NK-92 treated with Interleukin-12 subunit alpha and Interleukin-12 subunit beta, amount 100 ng/mL, for 24 hours (cell line): ENCODE measurements around the gene TMEM121.
"Not testable (repeated sequence)": the region's sequence is repeated elsewhere in the genome, so short reads cannot be mapped to it uniquely, and the experiment has no call there.

Source experiments
- DNase-seq: peaks from one replicate; lab custom pipeline; 2025; lab: John Stamatoyannopoulos, UW

Gene TMEM121

DNA sequence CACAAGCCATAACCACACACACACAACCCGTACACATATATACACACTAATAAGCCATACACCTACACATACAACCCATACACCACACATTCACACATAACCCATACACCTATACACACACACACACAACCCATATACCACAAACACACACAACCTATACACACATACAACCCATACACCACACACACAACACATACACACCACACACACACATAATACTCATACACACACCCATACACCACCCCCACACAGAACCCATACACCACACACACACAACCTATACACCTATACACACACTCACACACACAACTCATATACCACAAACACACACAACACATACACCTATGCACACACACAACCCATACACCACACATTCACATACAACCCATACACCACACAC is 44.1 kb downstream of the TMEM121 start:
- DNase-seq: no peak

DNA sequence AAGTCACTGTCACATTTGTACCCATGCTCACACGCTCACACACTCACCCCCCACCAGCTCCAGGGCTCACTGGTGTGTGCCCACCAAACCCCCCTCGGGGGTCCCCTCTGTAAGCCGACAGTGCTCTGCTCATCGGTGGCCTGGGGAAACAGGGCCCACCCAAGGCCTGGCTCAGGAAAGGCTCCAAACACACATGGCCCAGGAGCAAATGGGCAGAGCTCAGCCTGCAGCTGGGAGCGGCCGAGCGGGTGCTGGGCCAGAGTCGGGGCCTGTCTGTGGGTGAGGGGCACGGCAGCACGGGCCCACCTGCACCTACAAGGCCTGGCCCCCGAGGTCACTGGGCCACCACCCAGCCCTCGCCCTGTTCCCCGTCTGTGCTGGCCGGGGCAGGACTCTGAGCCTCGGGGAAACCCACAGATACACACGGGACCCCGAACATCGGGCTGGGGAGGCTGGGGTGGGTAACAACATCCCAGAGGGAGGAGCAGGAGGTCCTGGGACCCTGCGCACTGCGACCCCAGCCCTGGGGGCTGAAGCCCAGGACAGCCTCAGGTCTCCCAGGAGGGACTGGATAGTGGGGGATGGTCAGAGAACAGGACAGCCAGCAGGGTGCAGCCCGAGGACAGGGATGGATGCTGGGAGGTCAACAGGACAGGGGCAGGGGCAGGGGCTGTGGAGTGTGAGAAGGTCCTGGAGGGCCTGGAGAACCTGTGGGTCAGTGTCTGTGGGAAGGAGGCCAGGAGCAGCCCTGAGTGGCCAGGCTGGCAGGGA is 45.0 kb downstream of the TMEM121 start:
- not testable (repeated sequence) for DNase-seq

DNA sequence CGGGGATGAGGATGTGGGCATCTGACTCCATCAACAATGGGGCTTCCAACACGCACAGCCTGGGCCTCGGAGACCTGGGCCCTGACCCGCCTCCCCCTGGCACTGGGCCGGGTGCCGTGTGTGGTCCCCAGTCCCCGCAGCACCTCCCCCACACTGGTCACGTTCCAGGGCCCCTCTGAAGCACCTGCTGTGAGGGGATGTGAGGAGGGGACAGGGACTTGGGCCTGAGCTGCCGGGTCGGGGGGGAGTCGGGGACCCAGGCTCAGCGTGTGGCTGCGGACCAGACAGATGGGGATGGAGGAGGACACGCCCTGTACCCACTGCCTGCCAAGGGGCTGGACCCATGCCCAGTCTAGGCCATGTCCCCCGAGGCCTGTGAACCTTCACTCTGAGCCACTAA is 45.7 kb downstream of the TMEM121 start:
- DNase-seq: not testable (repeated sequence)

DNA sequence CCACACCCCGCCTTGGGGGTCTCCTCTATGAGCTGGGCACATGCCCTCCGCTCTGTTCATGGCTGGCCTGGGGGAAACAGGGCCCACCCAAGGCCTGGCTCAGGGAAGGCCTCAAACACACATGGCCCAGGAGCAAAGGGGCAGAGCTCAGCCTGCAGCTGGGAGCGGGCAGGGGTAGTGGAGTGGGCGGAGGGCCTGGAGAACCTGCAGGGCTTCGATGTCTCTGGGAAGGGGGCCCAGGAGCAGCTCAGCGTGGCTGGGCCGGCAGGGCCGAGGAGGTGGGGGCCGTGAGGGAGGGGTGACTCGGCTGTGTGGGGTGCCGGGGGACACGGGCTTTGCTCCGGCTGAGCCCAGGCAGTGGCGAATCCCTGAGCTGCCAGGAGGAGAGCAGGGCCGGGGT is 47.5 kb downstream of the TMEM121 start:
- DNase-seq: not testable (repeated sequence)

DNA sequence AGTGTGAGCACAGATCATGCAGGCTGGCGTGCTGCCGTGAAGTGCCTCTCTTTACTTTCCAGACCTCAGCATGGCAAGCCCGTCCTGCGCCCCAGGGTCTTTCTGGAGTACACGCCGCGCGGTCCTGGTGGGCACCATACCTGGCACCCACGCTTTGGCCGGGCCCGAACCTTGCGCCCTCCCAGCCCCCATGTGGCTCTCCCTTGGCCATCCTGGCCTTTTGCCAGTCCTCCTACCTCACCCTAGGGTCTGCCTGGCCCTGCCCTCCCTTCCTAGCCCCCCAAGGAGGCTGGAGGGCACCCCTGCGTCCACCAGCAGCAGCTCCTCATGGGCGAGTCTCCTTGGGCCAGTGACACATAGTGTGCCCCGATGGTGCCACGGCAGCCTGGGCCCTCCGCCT is 48.0 kb downstream of the TMEM121 start:
- not testable (repeated sequence) for DNase-seq

DNA sequence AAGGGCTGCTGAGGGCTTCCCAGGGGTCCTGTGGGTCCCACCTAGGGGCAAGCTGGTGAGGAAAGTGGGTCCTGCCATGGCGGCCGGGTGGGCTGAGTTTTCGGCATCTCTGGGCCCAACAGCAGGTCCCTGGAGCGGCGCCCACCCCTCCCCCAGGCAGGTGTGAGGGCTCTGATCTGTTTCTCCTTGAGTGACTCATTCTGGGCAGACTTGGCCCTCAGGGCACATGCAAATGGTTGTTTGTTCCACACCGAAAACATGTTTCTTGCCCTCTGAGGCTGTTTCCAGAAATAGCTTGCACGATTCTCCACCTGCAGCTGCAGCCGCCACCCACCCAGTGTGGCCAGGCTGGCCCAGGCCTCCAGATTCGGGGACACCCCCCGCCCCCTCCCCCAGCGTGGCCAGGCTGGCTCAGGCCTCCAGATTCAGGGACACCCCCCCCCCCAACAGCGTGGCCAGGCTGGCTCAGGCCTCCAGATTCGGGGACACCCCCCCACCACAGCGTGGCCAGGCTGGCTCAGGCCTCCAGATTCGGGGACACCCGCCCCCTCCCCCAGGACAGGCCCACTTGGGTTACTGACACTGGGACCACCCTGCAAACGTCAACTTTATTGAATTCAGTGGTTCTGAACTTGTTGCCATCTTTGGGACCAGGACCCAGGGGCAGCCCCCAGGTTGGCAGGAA is 48.8 kb downstream of the TMEM121 start:
- DNase-seq: not testable (repeated sequence)

DNA sequence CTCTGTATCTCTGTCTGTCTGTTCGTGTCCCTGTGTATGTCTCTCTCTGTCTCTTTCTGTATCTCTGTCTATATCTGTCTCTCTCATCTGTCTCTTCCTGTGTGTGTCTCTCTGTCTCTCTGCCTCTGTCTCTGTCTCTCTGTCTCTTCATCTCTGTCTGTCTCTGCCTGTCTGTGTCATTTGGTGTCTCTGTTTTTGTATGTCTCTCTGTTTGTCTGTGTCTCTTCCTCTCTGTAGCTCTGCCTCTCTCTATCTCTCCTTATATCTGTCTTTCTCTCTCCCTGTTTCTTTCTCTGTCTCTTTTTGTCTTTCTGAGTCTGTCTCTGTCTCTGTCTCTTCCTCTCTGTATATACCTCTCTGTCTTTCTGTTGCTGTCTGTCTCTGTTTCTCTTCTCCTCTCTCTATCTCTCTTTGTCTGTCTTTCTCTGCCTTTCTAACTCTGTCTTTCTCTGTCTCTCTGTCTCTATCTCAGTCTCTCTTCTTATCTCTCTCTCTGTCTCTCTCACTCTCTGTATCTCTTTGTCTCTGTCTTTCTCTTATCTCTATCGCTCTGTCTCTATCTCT is 50.2 kb downstream of the TMEM121 start:
- DNase-seq: no peak

DNA sequence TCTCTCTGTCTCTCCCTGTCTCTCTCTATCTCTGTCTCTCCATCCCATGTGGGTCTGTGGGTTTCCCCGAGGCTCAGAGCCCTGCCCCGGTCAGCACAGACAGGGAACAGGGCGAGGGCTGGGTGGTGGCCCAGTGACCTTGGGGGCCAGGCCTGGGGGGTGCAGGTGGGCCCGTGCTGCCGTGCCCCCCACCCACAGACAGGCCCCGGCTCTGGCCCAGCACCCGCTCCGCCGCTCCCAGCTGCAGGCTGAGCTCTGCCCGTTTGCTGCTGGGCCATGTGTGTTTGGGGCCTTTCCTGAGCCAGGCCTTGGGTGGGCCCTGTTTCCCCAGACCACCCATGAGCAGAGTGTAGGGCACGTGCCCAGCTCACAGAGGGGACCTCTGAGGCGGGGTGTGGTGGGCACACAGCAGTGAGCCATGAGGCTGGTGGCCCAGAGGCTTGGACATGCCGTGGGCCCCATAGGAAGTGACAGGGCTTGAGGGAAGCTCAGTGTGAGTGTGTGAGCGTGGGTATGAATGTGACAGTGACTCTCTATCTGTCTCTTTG is 51.0 kb downstream of the TMEM121 start:
- DNase-seq: no peak

DNA sequence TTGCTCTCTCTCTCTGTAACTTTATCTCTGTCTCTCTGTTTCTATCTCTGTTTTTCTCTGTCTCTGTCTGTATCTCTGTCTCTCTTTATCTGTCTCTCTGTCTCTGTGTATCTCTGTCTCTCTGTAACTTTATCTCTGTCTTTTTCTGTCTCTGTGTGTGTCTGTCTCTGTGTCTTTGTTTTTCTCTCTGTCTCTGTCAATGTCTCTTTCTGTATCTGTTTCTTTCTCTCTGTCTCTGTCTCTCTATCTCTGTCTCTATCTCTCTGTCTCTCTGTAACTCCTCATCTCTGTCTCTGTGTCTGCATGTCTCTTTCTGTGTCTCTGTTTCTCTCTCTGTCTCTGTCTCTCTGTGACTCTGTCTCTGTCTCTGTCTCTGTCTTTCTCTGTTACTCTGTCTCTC is 51.7 kb downstream of the TMEM121 start:
- no peak for DNase-seq

DNA sequence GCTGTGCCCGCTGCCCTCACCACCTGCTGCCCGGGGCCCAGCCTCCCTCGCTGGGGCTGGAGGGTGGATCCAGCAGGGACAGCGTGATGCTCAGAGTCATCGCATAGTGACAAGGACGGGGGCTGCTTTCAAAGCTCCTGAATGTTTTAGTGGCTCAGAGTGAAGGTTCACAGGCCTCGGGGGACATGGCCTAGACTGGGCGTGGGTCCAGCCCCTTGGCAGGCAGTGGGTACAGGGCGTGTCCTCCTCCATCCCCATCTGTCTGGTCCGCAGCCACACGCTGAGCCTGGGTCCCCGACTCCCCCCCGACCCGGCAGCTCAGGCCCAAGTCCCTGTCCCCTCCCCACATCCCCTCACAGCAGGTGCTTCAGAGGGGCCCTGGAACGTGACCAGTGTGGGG is 52.8 kb downstream of the TMEM121 start:
- DNase-seq: not testable (repeated sequence)
